GM23338 (cell line): Measurements from ENCODE around the gene DHRS7B. TPM values are rescaled to one million over a fixed set of nuclear protein-coding genes. Genes with fewer than 3 reads are reported as not detected.

Experiments
- ATAC-seq: fragments of 200-7000 bp; cut with Tn5 transposase; 3 replicates; pipeline ENCODE4 v1.9.1; 2020
- DNase-seq: peaks from one replicate; pipeline ENCODE4 v3.0.0-alpha.2; 2015; ENCODE audit warnings: low spot score
- H2AFZ ChIP-seq: fragments of 200-600 bp; sonication (generic); 2 replicates; pipeline ENCODE4 v1.8.0; 2016; ENCODE audit warnings: antibody characterized with exemption, mild to moderate bottlenecking, moderate library complexity
- H3F3A ChIP-seq: fragments of 200-600 bp; sonication (generic); replicated peaks from 2 replicates; pipeline ENCODE4 v1.8.0; 2017; ENCODE audit warnings: antibody characterized with exemption, mixed run types, low read depth
- H3K27ac ChIP-seq: fragments of 200-600 bp; sonication (generic); 2 replicates; pipeline ENCODE4 v1.6.1; 2016; ENCODE audit warnings: low read depth
- H3K27me3 ChIP-seq: fragments of 200-600 bp; sonication (generic); 2 replicates; pipeline ENCODE4 v1.8.0; 2016; ENCODE audit warnings: mild to moderate bottlenecking, mixed run types, moderate library complexity; ENCODE audit not compliant: insufficient read depth
- H3K36me3 ChIP-seq: fragments of 200-600 bp; sonication (generic); 2 replicates; pipeline ENCODE4 v1.8.0; 2016; ENCODE audit warnings: mild to moderate bottlenecking; ENCODE audit not compliant: insufficient read depth
- H3K4me1 ChIP-seq: fragments of 200-600 bp; sonication (generic); 2 replicates; pipeline ENCODE4 v1.8.0; 2016; ENCODE audit warnings: mild to moderate bottlenecking, moderate library complexity; ENCODE audit not compliant: insufficient read depth
- H3K4me2 ChIP-seq: fragments of 200-600 bp; sonication (generic); 2 replicates; pipeline ENCODE4 v1.7.1; 2017; ENCODE audit warnings: mixed run types
- H3K4me3 ChIP-seq: fragments of 200-600 bp; sonication (generic); 2 replicates; pipeline ENCODE4 v1.6.1; 2016; ENCODE audit warnings: mixed run types
- H3K79me2 ChIP-seq: fragments of 200-600 bp; sonication (generic); replicated peaks from 2 replicates; pipeline ENCODE4 v1.8.0; 2017; ENCODE audit warnings: mild to moderate bottlenecking; ENCODE audit not compliant: insufficient read depth
- H3K9me2 ChIP-seq: fragments of 200-600 bp; sonication (generic); 2 replicates; pipeline ENCODE4 v1.8.0; 2017; ENCODE audit not compliant: insufficient read depth
- H4K20me1 ChIP-seq: fragments of 200-600 bp; sonication (generic); replicated peaks from 2 replicates; pipeline ENCODE4 v1.8.0; 2017; ENCODE audit warnings: mild to moderate bottlenecking; ENCODE audit not compliant: insufficient read depth
- H3K27ac Mint-ChIP-seq: 2 replicates; pipeline ENCODE4 v1.8.0; 2020; ENCODE audit warnings: inconsistent platforms, mild to moderate bottlenecking, moderate library complexity, mixed read lengths
- H3K27me3 Mint-ChIP-seq: 3 replicates; pipeline ENCODE4 v1.8.0; 2022; ENCODE audit warnings: low read depth, mild to moderate bottlenecking, moderate library complexity, mixed read lengths, inconsistent platforms; ENCODE audit not compliant: insufficient read depth, poor library complexity
- H3K36me3 Mint-ChIP-seq: 3 replicates; pipeline ENCODE4 v1.8.0; 2021; ENCODE audit warnings: low read depth, mild to moderate bottlenecking, inconsistent platforms, moderate library complexity, mixed read lengths
- H3K4me1 Mint-ChIP-seq: 3 replicates; pipeline ENCODE4 v1.8.0; 2020; ENCODE audit warnings: mild to moderate bottlenecking, inconsistent platforms, mixed read lengths
- H3K4me3 Mint-ChIP-seq: 3 replicates; pipeline ENCODE4 v1.8.0; 2021; ENCODE audit warnings: moderate library complexity, mild to moderate bottlenecking, inconsistent platforms, mixed read lengths
- H3K9me3 Mint-ChIP-seq: 3 replicates; pipeline ENCODE4 v1.8.0; 2020; ENCODE audit warnings: moderate library complexity, mild to moderate bottlenecking, inconsistent platforms, mixed read lengths
- CREB1 ChIP-seq: fragments of 250-450 bp; sonication (Bioruptor Pico); IDR thresholded peaks from 2 replicates; pipeline ENCODE4 v1.5.0; 2020; ENCODE audit warnings: low read depth, mild to moderate bottlenecking, moderate library complexity
- CTCF ChIP-seq, 2 experiments: fragments of 200-600 bp in 1 of 2; sonication (generic) in 1 of 2; conservative IDR thresholded peaks; 2 replicates each; pipeline versions ENCODE4 v1.5.1 to v1.6.1; 2016 to 2017; ENCODE audit warnings: antibody characterized with exemption in 2 of 2, low read depth in 2 of 2, mild to moderate bottlenecking in 2 of 2, moderate library complexity in 1 of 2
- ETS1 ChIP-seq: IDR thresholded peaks from 2 replicates; pipeline ENCODE4 v1.6.1; 2016; ENCODE audit warnings: antibody characterized with exemption
- EZH2 ChIP-seq: fragments of 200-600 bp; sonication (generic); IDR thresholded peaks from one replicate; pipeline ENCODE4 v1.8.0; 2017; ENCODE audit warnings: antibody characterized with exemption, mild to moderate bottlenecking, low read depth; ENCODE audit not compliant: unreplicated experiment
- EZH2phosphoT487 ChIP-seq: fragments of 200-600 bp; sonication (generic); IDR thresholded peaks from one replicate; pipeline ENCODE4 v1.8.1; 2018; ENCODE audit warnings: antibody characterized with exemption; ENCODE audit not compliant: unreplicated experiment
- JUNB ChIP-seq: IDR thresholded peaks from one replicate; pipeline ENCODE4 v1.6.1; 2016; ENCODE audit warnings: antibody characterized with exemption; ENCODE audit not compliant: unreplicated experiment
- NANOG ChIP-seq: IDR thresholded peaks from 2 replicates; pipeline ENCODE4 v1.6.1; 2016; ENCODE audit warnings: antibody characterized with exemption, borderline replicate concordance
- POLR2AphosphoS5 ChIP-seq: IDR thresholded peaks from 2 replicates; pipeline ENCODE4 v1.6.1; 2016; ENCODE audit warnings: antibody characterized with exemption, low read depth
- REST ChIP-seq: IDR thresholded peaks from one replicate; pipeline ENCODE4 v1.6.1; 2018; ENCODE audit warnings: antibody characterized with exemption; ENCODE audit not compliant: unreplicated experiment
- STAT1 ChIP-seq: IDR thresholded peaks from one replicate; pipeline ENCODE4 v1.6.1; 2016; ENCODE audit warnings: antibody characterized with exemption; ENCODE audit not compliant: unreplicated experiment
- ZNF114 ChIP-seq: fragments of 250-450 bp; sonication (Bioruptor Pico); IDR thresholded peaks from 2 replicates; pipeline ENCODE4 v1.5.0; 2020; ENCODE audit warnings: mild to moderate bottlenecking, moderate library complexity
- ZNF331 ChIP-seq: fragments of 250-450 bp; sonication (Bioruptor Pico); IDR thresholded peaks from 2 replicates; pipeline ENCODE4 v1.5.0; 2020; ENCODE audit warnings: low read depth, mild to moderate bottlenecking, moderate library complexity
- ZNF462 ChIP-seq: fragments of 250-450 bp; sonication (Bioruptor Pico); IDR thresholded peaks from 2 replicates; pipeline ENCODE4 v1.5.0; 2020; ENCODE audit warnings: mild to moderate bottlenecking, moderate library complexity
- polyA plus RNA-seq: library from polyadenylated mRNA; unstranded; fragments of >200 nt; fragmentation: Nextera tagmentation; extraction: Ambion mirVana; gene quantifications from 2 replicates; pipeline ENCODE4 v1.2.1, GENCODE V29; 2016
- total RNA-seq: library from RNA; depleted of rRNA; stranded (reverse); fragments of >200 nt; shearing (Covaris generic); gene quantifications from 2 replicates; pipeline ENCODE4 v1.2.3, GENCODE V29; 2014

The DHRS7B gene
- total and polyA plus RNA-seq, 2 experiments from 2014 or later = 26.6 to 27.9 TPM

GRCh38 chr17:21201874-21202273 lies 75.1 kb downstream of the DHRS7B start:
- Histone ChIP-seq H3K27me3 (no peaks in the 10 kb centered on the region), H3F3A (peaks cover 31% of the 10 kb centered on the region), H2AFZ (no peak overlapping the region), H3K27ac (no peak overlapping the region), H3K79me2 (peaks cover 95% of the 10 kb centered on the region), H3K4me1 (peaks cover 48% of the 10 kb centered on the region), H3K9me2 (no peaks in the 10 kb centered on the region), H4K20me1 (peaks cover 77% of the 10 kb centered on the region), H3K4me3 (no peak overlapping the region), H3K4me2 (0 out of 2 replicates have a peak overlapping the region, but pooled peaks have one; percentile 70), H3K36me3 (peaks cover 8% of the 10 kb centered on the region)
- Mint-ChIP-seq H3K36me3 (peaks cover 24% of the 10 kb centered on the region), H3K4me1 (peaks cover 52% of the 10 kb centered on the region), H3K9me3 (no peaks in the 10 kb centered on the region), H3K27me3 (peaks cover 5% of the 10 kb centered on the region), H3K4me3 (no peak overlapping the region), H3K27ac (no peak overlapping the region)
- TF ChIP-seq ZNF462 (CRISPR knock-in tag) (no peak), STAT1 (no peak), CREB1 (no peak), POLR2AphosphoS5 (no peak), ZNF331 (CRISPR knock-in tag) (no peak), REST (no peak), ZNF114 (CRISPR knock-in tag) (no peak), JUNB (no peak), CTCF (conservative IDR thresholded peaks at IDR 0.05; ENCODE audit: low read depth in 2 of 2) (no peak), EZH2 (no peak), EZH2phosphoT487 (no peak), ETS1 (no peak), NANOG (no peak)
- DNase-seq (no peak), ATAC-seq (no peak)
